Pancreas (tissue), 10 donors: ENCODE results near the gene BCAS3. TPM values are rescaled to one million over a fixed set of nuclear protein-coding genes. Genes with fewer than 3 reads are reported as not detected.

Source experiments
- ATAC-seq, 4 donors: fragments of 200-7000 bp; cut with Tn5 transposase; one replicate each; pipeline versions ENCODE4 v1.8.0 to v1.9.1; 2020; ENCODE audit warnings: mild to moderate bottlenecking in 4 of 4, moderate library complexity in 4 of 4
- DNase-seq, 6 donors: peaks; one replicate each; pipeline ENCODE4 v3.0.0-alpha.2; 2020
- FAIRE-seq: peaks from 2 replicates; lab custom pipeline; 2012; peaks lifted over from hg19 to GRCh38; lab: Jason Lieb, UNC
- H3K27ac ChIP-seq, 4 donors: fragments of 200-600 bp; sonication (generic); 1 replicate in 3 of 4; 2 replicates in 1 of 4; pipeline versions ENCODE4 v1.5.0 to v1.8.0; 2020
- H3K27me3 ChIP-seq, 4 donors: fragments of 200-600 bp; one replicate each; pipeline ENCODE4 v1.8.0; 2021
- H3K36me3 ChIP-seq, 3 donors: fragments of 200-600 bp; sonication (generic) in 1 of 3; one replicate each; pipeline versions ENCODE4 v1.5.0 to v1.8.0; 2020 to 2021
- H3K4me1 ChIP-seq, 3 donors: fragments of 200-600 bp; one replicate each; pipeline ENCODE4 v1.8.0; 2021
- H3K4me3 ChIP-seq, 4 donors: fragments of 200-600 bp; sonication (generic) in 2 of 4; one replicate each; pipeline versions ENCODE4 v1.5.0 to v1.8.0; 2020 to 2021
- H3K9me3 ChIP-seq, 4 donors: fragments of 200-600 bp; one replicate each; pipeline ENCODE4 v1.8.0; 2021
- CTCF ChIP-seq, 4 donors: fragments of 200-600 bp; sonication (generic) in 3 of 4; IDR thresholded peaks; one replicate each; pipeline versions ENCODE4 v1.5.0 to v1.8.0; 2021; ENCODE audit warnings: antibody characterized with exemption in 4 of 4
- WGBS, 2 donors: extraction: QIAGEN DNeasy Blood & Tissue Kit; methylation state at CpG; one replicate each; pipeline ENCODE4 v1.1.7; 2013; 5-methylcytosine and 5-hydroxymethylcytosine counted together
- intact Hi-C, 3 donors: fragments of 100-400 bp; cut with DNase I; formaldehyde crosslinking; loops; one replicate each; pipeline versions ENCODE4 v1.11.1 to v1.14.2; 2022
- polyA plus RNA-seq, 2 donors: library from polyadenylated mRNA; stranded (reverse); fragments of 200-250 nt; gene quantifications; one replicate each; pipeline ENCODE4 v1.2.3, GENCODE V29; 2013
- total RNA-seq, 6 donors: library from RNA; stranded (reverse); fragmentation: NEBNext Ultra II Directional in 4 of 6; extraction: Animal tissue kit (Norgen Biotek cat#: 25700) in 4 of 6; gene quantifications; one replicate each; pipeline versions ENCODE4 v1.2.1 to v1.2.4, GENCODE V29; 2021 to 2023
- donor health status: healthy with polysubstance abuse.
- donor health status: DM: no; HTN: no; CAD: no; lungs with moderate emphysema.
- donor health status: DM: no; HTN: no; CAD: no.
- donor health status: control.
- donor health status: control.
- donor health status: Bipolar disorder and iron deficiency.
- donor health status: DM: yes; HTN: yes; CAD: no.
- donor health status: DM: no; HTN: no; CAD: no.
- donor health status: DM: no; HTN: no; CAD: no.
- donor health status: DM: yes; HTN: yes; CAD: no.

The BCAS3 gene
- total and polyA plus RNA-seq, 8 donors = 4.6 to 27.7 (median 13.2) TPM

- DNase-seq = no peak
- WGBS, 2 donors = 93 to 99% methylated on average over 2 of the region's 2 CpGs
- TF ChIP-seq CTCF (IDR thresholded peaks at IDR 0.05) = no peak
- ATAC-seq = no peak
- no peaks in the 10 kb centered on the region for H3K36me3 ChIP-seq
- no peak for FAIRE-seq
- H3K4me1 ChIP-seq = no peaks in the 10 kb centered on the region
- H3K4me3 ChIP-seq = no peak overlapping the region
- no peaks in the 10 kb centered on the region for H3K9me3 ChIP-seq
- no peaks in the 10 kb centered on the region for H3K27me3 ChIP-seq
- no peak overlapping the region for H3K27ac ChIP-seq
- intact Hi-C loops = no loop called here
Observed at GRCh38 chr17:60904582-60904981, 226.9 kb downstream of the BCAS3 start.

- no peaks in the 10 kb centered on the region for H3K27me3 ChIP-seq
- H3K4me1 ChIP-seq = no peaks in the 10 kb centered on the region
- DNase-seq = no peak
- H3K36me3 ChIP-seq = no peaks in the 10 kb centered on the region
- no peak for TF ChIP-seq CTCF (IDR thresholded peaks at IDR 0.05)
- H3K27ac ChIP-seq = no peak overlapping the region
- no peak for FAIRE-seq
- intact Hi-C loops = no loop called here
- ATAC-seq = no peak
- H3K9me3 ChIP-seq = no peaks in the 10 kb centered on the region
- no peak overlapping the region for H3K4me3 ChIP-seq
- WGBS, 2 donors = 77 to 81% methylated on average over 3 of the region's 3 CpGs
Observed at GRCh38 chr17:60905709-60906108, 228.1 kb downstream of the BCAS3 start.

- TF ChIP-seq CTCF (IDR thresholded peaks at IDR 0.05) = no peak
- WGBS, 2 donors = 78 to 84% methylated on average over 4 of the region's 4 CpGs
- Histone ChIP-seq H3K4me3 (no peak overlapping the region), H3K9me3 (no peaks in the 10 kb centered on the region), H3K4me1 (no peaks in the 10 kb centered on the region), H3K27me3 (no peaks in the 10 kb centered on the region), H3K36me3 (no peaks in the 10 kb centered on the region), H3K27ac (no peak overlapping the region)
- FAIRE-seq (no peak), DNase-seq (no peak), ATAC-seq (no peak)
- intact Hi-C loops = no loop called here
Observed at GRCh38 chr17:60908324-60908723, 230.7 kb downstream of the BCAS3 start.

GRCh38 chr17:60909405-60909804, 231.8 kb downstream of the BCAS3 start:
- Histone ChIP-seq H3K36me3 (no peaks in the 10 kb centered on the region), H3K4me3 (no peak overlapping the region), H3K27ac (no peak overlapping the region), H3K4me1 (no peaks in the 10 kb centered on the region), H3K27me3 (no peaks in the 10 kb centered on the region), H3K9me3 (no peaks in the 10 kb centered on the region)
- no peak for DNase-seq
- no peak for TF ChIP-seq CTCF (IDR thresholded peaks at IDR 0.05)
- no peak for ATAC-seq
- peak; percentile 86 for FAIRE-seq
- 74 to 90% methylated on average over 1 of the region's 1 CpG for WGBS, 2 donors
- intact Hi-C loops = no loop called here

GRCh38 chr17:60910415-60910814, 232.8 kb downstream of the BCAS3 start:
- Histone ChIP-seq H3K4me1 (no peaks in the 10 kb centered on the region), H3K4me3 (no peak overlapping the region), H3K9me3 (no peaks in the 10 kb centered on the region), H3K27ac (no peak overlapping the region), H3K36me3 (no peaks in the 10 kb centered on the region), H3K27me3 (no peaks in the 10 kb centered on the region)
- ATAC-seq (no peak), DNase-seq (no peak), FAIRE-seq (no peak)
- 97% methylated on average over 6 of the region's 6 CpGs for whole genome bisulfite sequencing, 2 donors
- TF ChIP-seq CTCF (IDR thresholded peaks at IDR 0.05) = no peak
- intact Hi-C loops = no loop called here
